ENCODE results near the gene SCO1.
"Not testable (repeated sequence)": the region's sequence is repeated elsewhere in the genome, so short reads cannot be mapped to it uniquely, and the experiment has no call there.

Gene SCO1

GRCh38 chr17:10725262-10725661 lies 27.9 kb upstream of the SCO1 start:
- no peak for DNase-seq

- DNase-seq: no peak
Observed at GRCh38 chr17:10724546-10725195, 27.3 kb upstream of the SCO1 start.

- DNase-seq: no peak
Observed at GRCh38 chr17:10718547-10718946, 21.2 kb upstream of the SCO1 start.

GRCh38 chr17:10716218-10716617 lies 18.9 kb upstream of the SCO1 start:
- DNase-seq: no peak

GRCh38 chr17:10713318-10713717 lies 16.0 kb upstream of the SCO1 start:
- DNase-seq: no peak

GRCh38 chr17:10705727-10706126 lies 8.4 kb upstream of the SCO1 start:
- DNase-seq: no peak

GRCh38 chr17:10702574-10702973 lies 5.2 kb upstream of the SCO1 start:
- DNase-seq: no peak

- DNase-seq: no peak
Observed at GRCh38 chr17:10699856-10700255, 2.5 kb upstream of the SCO1 start.

- DNase-seq: no peak
Observed at GRCh38 chr17:10698096-10698818, 924 bp upstream of the SCO1 start.

- not testable (repeated sequence) for DNase-seq
Observed at GRCh38 chr17:10695875-10696407, 1.4 kb downstream of the SCO1 start.

GRCh38 chr17:10687499-10687898 lies 9.8 kb downstream of the SCO1 start:
- no peak for DNase-seq

- DNase-seq: no peak
Observed at GRCh38 chr17:10683853-10684252, 13.5 kb downstream of the SCO1 start.

- no peak for DNase-seq
Observed at GRCh38 chr17:10681866-10682446, 15.4 kb downstream of the SCO1 start.

- DNase-seq: no peak
Observed at GRCh38 chr17:10674704-10675103, 22.6 kb downstream of the SCO1 start.

- DNase-seq: no peak
Observed at GRCh38 chr17:10673312-10673711, 24.0 kb downstream of the SCO1 start.

- DNase-seq: no peak
Observed at GRCh38 chr17:10668775-10669174, 28.6 kb downstream of the SCO1 start.

- no peak for DNase-seq
Observed at GRCh38 chr17:10666906-10667305, 30.4 kb downstream of the SCO1 start.

GRCh38 chr17:10664571-10664970 lies 32.8 kb downstream of the SCO1 start:
- no peak for DNase-seq

GRCh38 chr17:10663231-10663630 lies 34.1 kb downstream of the SCO1 start:
- DNase-seq: no peak

- DNase-seq: no peak
Observed at GRCh38 chr17:10661437-10661836, 35.9 kb downstream of the SCO1 start.

GRCh38 chr17:10657879-10658278 lies 39.5 kb downstream of the SCO1 start:
- DNase-seq: no peak

- no peak for DNase-seq
Observed at GRCh38 chr17:10657148-10657547, 40.2 kb downstream of the SCO1 start, which contains the start of gene MYH3. MYH3 (minus strand) TSS chr17:10657309; CDS start chr17:10655064, 2,245 bp downstream.

- DNase-seq: no peak
Observed at GRCh38 chr17:10653987-10654386, 43.3 kb downstream of the SCO1 start.
